Activated naive CD8-positive, alpha-beta T cell treated with anti-CD3 and anti-CD28 coated beads, Interleukin-2, amount 50 U/mL, for 24 hours (primary cell): Measurements from ENCODE around the gene RBM44.

Experiments
- ATAC-seq: fragments of 150-1000 bp; cut with Tn5 transposase; one replicate; pipeline ENCODE4 v1.10.0; 2021
- DNase-seq: peaks from one replicate; pipeline ENCODE4 v3.0.0; 2021
- H3K27ac Mint-ChIP-seq: one replicate; pipeline ENCODE4 v1.8.0; 2021; ENCODE audit warnings: mild to moderate bottlenecking, mixed read lengths
- H3K27me3 Mint-ChIP-seq: one replicate; pipeline ENCODE4 v1.8.0; 2021; ENCODE audit warnings: mixed read lengths
- H3K36me3 Mint-ChIP-seq: one replicate; pipeline ENCODE4 v1.8.0; 2021; ENCODE audit warnings: low read depth, mixed read lengths
- H3K4me1 Mint-ChIP-seq: one replicate; pipeline ENCODE4 v1.8.0; 2021; ENCODE audit warnings: mixed read lengths
- H3K4me3 Mint-ChIP-seq: one replicate; pipeline ENCODE4 v1.8.0; 2021; ENCODE audit warnings: mild to moderate bottlenecking, moderate library complexity, mixed read lengths
- H3K9me3 Mint-ChIP-seq: one replicate; pipeline ENCODE4 v1.8.0; 2021; ENCODE audit warnings: mixed read lengths

Gene RBM44

GRCh38 chr2:237889016-237889415 is 90.4 kb downstream of the RBM44 start:
- Mint-ChIP-seq H3K27me3 (no peaks in the 10 kb centered on the region), H3K4me3 (no peak overlapping the region), H3K27ac (no peak overlapping the region), H3K36me3 (no peaks in the 10 kb centered on the region), H3K4me1 (peaks cover 9% of the 10 kb centered on the region), H3K9me3 (no peaks in the 10 kb centered on the region)
- ATAC-seq (no peak), DNase-seq (no peak)

- Mint-ChIP-seq H3K4me3 (no peak overlapping the region), H3K27me3 (no peaks in the 10 kb centered on the region)
Observed at GRCh38 chr2:237889811-237890210, 91.2 kb downstream of the RBM44 start.

More at GRCh38 chr2:237889811-237890210, 91.2 kb downstream of the RBM44 start:
- DNase-seq (no peak), ATAC-seq (no peak)
- Mint-ChIP-seq H3K27ac (no peak overlapping the region), H3K36me3 (no peaks in the 10 kb centered on the region), H3K9me3 (no peaks in the 10 kb centered on the region), H3K4me1 (peaks cover 9% of the 10 kb centered on the region)
